Posterior vena cava (tissue), 2 donors: ENCODE data around the gene PTPRN2. TPM values are rescaled to one million over a fixed set of nuclear protein-coding genes. Genes with fewer than 3 reads are reported as not detected.
A peak's percentile ranks its signal among the peaks of the same experiment; 100 is the strongest.
"Not testable (repeated sequence)": the region's sequence is repeated elsewhere in the genome, so short reads cannot be mapped to it uniquely, and the experiment has no call there.

ENCODE experiments used
- DNase-seq: peaks from one replicate; pipeline ENCODE4 v3.0.0-alpha.2; 2020; ENCODE audit warnings: low spot score
- intact Hi-C, 2 donors: fragments of 100-400 bp; cut with DNase I; formaldehyde crosslinking; loops; one replicate each; pipeline versions ENCODE4 v1.14.1 to v1.14.2; 2022 to 2023
- total RNA-seq, 2 donors: library from RNA; stranded (reverse); fragmentation: NEBNext Ultra II Directional; extraction: Animal tissue kit (Norgen Biotek cat#: 25700); gene quantifications; one replicate each; pipeline ENCODE4 v1.2.1, GENCODE V29; 2021
- donor health status: DM: yes; HTN: yes; CAD: no.
- donor health status: DM: yes; HTN: yes; CAD: no.

The PTPRN2 gene
- total RNA-seq, 2 donors from 2014 or later: 1.6 to 2.8 TPM

DNA sequence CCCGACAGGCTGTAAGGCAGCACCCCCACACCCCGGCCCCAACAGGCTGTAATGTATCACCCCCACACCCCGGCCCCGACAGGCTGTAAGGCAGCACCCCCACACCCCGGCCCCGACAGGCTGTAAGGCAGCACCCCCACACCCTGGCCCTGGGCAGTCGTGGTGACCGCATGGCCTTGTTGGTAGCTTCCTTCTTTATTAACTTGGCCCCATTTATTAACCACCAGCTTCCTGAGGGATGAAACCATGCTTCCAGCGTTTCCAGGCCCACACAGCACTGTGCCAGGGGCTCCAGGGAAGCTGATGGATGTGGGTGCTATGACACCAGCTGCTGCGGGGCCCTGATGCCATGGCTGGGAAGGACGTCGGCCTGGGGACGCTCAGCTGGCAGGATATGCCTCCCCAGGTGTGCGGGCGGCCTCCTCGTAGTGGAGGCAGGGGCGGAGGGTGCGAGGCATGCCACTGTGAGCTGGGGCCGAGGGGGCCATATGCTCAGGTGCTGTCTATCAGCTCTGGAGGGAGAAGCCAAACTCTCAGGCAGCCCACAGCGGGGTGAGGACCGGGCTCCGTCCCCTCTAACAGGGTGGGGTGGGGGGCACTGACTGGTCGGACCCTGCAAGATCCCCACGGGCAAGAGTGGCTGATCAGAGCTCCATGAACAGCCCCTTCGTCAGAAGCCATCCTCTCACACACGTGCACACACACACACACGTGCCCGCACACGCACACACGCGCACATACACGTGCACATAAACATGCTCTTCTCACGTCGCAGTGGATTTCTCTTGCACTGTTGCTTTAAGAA lies 311.0 kb downstream of the PTPRN2 start:
- DNase-seq: peak; percentile 78
- intact Hi-C loops: no loop called here

DNA sequence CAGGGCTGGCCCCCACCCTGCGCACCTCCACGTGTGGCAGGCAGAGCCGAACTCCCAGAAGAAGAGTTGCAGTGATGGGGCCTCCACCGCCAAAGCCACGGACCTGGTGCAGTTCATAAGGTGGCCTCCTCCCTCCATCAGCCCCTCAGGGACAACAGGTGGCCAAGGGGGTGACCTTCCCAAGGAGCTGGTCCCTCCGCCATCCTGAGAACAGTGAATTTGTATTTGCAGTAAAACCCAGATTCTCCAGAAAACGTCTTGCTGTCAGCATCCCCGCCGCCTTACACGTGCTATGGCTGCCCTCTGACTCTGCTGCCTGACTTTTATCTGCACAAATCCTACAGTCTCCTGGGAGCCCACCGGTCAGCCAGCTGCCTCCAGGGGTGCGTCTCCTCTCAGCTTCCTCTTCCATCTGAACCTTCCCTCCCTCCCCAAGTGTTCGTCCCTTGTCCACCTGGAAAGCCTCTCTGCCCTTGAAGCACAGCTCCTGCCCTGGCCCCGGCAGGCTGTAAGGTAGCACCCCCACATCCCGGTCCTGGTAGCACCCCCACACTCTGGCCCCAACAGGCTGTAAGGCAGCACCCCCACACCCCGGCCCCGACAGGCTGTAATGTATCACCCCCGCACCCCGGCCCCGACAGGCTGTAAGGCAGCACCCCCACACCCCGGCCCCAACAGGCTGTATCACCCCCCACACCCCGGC lies 311.8 kb downstream of the PTPRN2 start:
- intact Hi-C loops: no loop called here

DNA sequence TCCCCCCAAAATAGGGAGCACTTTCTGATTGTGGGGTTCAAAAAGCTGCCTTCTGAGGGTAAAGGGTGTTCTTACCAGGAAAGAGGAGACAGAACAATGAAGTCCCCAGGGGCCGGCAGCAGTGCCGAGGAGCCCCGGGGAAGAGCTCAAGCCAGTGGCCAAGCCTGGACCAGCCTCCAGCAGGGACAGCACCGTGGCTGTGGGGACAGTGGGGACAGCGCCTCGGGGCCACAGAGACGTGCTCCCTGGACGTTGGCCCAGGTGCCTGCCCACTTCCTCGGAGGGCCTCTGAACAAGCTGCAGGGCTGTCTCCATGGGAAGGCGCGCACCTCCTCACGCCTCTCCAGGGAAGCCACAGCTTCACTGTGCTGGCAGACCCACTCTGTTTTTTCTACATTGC lies 312.6 kb downstream of the PTPRN2 start:
- DNase-seq: peak; percentile 75
- intact Hi-C loops: no loop called here

More for the DNA sequence above, 311.8 kb downstream of the PTPRN2 start:
- DNase-seq: peak; percentile 77

DNA sequence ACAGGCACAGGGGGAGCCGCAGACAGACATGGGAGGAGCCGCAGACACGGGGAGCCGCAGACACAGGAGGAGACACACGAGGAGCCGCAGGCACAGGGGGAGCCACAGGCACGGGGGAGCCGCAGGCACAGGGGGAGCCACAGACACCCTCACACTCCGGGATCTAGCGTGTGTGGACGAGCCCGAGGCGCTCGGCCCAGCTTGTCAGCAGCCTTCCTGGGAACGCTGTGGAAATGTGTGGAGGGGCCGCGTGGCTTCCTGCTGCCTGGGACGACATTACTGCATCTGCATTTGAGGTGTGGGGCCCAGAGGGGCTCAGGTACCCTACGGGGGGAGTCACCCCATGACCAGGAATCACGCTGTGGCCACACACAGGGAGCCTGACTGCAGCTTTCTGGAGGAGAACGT lies 313.2 kb downstream of the PTPRN2 start:
- peak; percentile 64 for DNase-seq
- intact Hi-C loops: no loop called here

DNA sequence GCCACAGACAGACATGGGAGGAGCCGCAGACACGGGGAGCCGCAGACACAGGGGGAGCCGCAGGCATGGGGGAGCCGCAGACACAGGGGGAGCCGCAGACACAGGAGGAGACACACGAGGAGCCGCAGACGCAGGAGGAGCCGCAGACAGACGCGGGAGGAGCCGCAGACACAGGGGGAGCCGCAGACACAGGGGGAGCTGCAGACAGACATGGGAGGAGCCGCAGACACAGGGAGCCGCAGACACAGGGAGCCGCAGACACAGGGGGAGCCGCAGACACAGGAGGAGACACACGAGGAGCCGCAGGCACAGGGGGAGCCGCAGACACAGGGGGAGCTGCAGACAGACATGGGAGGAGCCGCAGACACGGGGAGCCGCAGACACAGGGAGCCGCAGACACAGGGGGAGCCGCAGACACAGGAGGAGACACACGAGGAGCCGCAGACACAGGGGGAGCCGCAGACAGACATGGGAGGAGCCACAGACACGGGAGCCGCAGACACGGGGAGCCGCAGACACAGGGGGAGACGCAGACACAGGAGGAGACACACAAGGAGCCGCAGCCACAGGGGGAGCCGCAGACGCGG lies 313.8 kb downstream of the PTPRN2 start:
- intact Hi-C loops: not testable (repeated sequence)
- peak; percentile 73 for DNase-seq

DNA sequence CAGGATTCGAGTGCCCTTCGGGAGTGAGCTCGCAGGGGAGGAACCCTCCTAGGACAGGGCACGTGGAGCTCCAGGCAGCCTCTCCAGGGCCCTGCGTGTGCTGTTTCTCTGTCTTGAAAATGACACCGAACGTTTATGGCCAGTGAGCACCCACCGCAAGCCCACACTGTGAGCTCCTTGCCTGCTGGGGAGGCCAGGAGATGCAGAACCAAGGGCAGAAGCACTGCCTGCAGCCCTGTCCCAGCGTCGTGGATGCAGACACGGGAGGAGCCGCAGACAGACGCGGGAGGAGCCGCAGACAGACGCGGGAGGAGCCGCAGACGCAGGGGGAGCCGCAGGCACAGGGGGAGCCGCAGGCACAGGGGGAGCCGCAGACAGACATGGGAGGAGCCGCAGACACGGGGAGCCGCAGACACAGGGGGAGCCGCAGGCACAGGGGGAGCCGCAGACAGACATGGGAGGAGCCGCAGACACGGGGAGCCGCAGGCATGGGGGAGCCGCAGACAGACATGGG lies 314.4 kb downstream of the PTPRN2 start:
- intact Hi-C loops: no loop called here
- peak; percentile 53 for DNase-seq

DNA sequence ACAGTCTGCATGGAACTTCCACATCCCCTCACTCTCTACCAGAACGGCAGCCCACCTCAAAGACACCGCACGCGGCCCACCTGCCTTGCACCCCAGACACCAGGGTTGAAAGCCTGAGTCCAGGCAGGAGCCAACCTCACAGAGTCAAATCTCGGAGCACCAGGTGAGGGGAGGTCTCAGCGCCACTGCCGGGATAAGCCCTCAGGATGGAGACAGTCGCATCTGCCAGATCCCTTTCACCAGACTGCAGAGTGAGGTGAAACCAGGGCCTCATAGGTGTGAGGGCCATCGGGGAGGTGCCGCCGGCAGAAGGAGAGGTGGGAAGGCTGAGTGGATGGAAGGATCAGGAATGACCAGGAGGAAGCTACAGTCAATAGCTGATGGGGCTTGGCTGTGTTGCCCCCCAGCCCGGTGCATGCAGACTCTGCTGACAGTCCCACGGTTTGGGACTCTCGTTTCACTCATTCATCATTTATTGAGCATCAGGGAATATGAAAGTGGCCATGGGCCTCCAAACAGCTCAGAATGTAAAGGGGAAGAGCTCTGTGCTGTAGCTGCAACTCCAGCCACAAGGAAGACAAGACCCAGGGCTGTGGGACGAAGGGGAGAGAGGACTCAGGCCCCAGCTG lies 315.0 kb downstream of the PTPRN2 start:
- peak; percentile 57 for DNase-seq
- intact Hi-C loops: no loop called here

DNA sequence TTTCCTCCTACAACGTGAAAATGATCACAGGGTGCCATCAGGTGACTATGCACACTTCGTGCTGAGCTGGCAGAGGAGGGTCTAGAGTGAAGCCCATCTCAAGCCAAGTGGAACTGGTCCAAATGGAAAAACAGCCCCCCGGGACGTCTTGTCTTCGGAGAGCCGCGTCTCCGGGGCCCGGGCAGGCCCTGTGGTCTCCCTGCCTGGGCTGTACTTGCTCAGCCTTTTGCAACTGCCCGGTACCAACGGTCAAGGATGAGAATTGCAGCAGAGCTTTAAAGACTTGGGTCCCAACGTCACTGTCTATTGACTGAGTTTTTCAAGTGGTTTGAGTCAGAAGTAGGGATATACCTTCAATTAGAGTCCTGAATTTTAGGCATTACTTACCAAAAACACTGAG lies 315.5 kb downstream of the PTPRN2 start:
- DNase-seq: no peak
- intact Hi-C loops: no loop called here

DNA sequence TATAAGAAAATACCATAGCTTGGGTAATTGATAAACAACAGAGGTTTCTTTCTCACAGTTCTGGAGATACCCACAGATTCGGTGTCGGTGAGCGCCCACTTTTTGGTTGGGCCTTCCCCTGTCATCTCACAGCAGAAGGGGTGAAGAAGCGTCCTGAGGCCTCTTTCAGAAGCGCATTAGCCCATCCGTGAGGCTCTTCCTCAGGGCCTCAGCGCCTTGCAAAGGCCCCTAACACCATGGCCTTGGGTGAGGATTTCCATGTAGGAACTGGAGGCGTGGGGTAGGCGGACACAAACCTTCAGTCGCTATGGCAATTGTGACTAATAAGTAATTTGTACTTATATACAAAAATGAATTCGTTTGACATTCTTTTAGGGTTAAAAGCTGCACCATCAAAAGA lies 316.0 kb downstream of the PTPRN2 start:
- DNase-seq: peak; percentile 44
- intact Hi-C loops: no loop called here

DNA sequence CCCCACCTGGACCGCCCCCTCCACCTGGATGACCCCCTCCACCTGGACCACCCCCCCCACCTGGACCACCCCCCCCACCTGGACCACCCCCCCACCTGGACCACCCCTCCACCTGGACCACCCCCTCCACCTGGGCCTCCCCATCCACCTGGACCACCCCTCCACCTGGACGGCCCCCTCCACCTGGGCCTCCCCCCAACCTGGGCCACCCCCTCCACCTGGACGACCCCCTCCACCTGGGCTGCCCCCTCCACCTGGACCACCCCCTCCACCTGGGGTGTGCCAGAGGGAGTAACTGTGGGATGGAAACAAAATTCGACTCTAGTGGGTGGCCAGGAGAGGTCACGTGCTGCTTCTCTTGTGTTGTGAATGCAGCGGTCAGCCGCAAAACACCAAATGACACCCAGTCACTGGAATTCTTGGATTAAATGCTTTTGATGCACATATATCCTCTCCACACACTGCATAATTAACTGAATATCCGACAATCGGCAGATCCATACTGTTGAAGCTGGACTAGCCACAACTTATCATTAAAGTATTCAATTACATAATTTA lies 316.7 kb downstream of the PTPRN2 start:
- intact Hi-C loops: no loop called here
- DNase-seq: peak; percentile 76

DNA sequence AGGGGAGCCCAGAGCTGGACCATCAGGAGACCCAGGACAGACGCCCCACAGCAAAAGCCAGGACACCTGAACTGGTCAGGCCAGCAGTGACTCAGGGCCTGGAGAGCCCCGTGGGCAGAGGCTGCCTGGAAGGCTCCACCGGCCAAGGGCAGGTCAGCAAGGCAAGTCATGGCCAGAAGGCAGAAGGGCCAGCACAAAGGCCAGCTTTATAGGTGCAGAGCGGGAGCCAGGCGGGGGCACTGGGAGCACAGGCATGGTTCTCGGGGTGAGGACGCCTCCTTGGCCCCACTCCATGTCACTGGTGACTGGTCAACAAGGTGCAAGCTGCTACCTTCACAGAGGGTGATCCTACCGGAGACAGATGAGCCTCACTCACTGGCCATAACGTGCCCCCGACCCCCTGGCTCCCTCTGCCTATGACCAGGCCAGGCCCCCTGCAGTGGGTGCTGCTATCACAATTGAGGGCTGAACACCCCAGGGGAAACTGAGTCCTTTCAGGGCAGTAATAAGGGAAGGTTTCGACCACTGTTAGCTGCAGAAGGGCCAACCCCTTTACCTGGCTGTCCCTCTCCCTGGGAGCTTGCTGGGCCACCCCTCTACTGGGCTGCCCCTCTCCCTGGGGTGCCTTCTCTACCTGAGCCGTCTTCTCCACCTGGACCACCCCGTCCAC lies 317.4 kb downstream of the PTPRN2 start:
- intact Hi-C loops: no loop called here
- DNase-seq: peak; percentile 64

DNA sequence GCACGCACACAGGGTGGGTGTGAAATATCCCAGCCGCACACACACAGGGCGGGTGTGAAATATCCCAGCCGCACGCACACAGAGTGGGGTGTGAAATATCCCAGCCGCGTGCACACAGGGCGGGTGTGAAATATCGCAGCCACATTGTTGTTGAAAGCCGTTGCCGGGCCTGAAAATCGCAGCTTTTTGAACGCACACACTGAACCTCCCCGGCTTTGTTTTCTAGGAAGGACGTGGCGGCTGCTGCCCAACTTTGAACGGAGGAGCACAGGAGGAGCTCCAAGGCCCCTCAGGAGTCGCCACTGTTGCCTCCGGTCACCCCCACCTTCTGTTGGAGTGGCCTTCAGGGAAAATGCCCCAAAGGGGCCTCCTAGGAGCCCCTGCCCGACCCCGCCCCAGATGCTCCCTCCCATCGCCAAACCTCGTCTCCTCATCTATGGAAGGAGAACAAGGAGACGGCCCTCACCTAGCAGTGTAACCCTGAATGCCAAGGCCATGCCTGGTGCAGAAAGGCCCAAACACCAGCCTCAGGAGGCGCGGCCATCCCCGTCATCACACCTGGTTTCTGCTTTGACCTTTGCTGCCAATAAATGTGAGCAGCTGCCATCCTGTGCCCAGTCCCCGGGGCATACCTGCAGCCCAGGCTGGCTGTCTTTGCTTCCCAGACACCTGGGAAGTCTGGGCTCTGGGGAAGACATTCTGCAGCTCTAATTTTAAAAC lies 318.6 kb downstream of the PTPRN2 start:
- peak; percentile 58 for DNase-seq
- intact Hi-C loops: no loop called here

DNA sequence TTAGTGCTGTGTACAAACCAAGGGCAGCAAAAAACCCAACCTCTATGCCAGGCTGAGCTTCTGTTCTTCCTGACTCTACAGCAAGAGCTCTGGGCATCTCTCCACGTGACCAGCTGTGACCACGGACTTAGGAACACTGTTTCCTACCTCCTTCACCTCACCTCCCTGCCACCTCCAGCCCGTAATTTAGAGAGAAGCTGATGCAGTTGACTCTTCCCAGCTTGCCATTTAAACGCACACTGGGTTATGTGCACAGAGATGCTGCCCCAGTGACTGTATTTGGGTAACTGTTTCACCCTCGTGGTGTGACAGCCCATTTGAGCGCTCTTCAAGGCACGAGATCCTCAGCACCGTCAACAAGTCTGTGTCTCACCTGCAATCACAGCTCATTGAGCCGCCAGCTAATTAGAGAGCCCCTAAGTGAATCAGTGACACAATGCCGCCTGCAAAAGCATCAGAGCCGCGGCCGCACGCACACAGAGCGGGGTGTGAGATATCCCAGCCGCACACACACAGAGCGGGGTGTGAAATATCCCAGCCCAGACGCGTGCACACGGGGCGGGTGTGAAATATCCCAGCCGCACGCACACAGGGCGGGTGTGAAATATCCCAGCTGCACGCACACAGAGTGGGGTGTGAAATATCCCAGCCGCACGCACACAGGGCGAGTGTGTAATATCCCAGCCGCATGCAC lies 319.7 kb downstream of the PTPRN2 start:
- intact Hi-C loops: no loop called here
- peak; percentile 36 for DNase-seq

DNA sequence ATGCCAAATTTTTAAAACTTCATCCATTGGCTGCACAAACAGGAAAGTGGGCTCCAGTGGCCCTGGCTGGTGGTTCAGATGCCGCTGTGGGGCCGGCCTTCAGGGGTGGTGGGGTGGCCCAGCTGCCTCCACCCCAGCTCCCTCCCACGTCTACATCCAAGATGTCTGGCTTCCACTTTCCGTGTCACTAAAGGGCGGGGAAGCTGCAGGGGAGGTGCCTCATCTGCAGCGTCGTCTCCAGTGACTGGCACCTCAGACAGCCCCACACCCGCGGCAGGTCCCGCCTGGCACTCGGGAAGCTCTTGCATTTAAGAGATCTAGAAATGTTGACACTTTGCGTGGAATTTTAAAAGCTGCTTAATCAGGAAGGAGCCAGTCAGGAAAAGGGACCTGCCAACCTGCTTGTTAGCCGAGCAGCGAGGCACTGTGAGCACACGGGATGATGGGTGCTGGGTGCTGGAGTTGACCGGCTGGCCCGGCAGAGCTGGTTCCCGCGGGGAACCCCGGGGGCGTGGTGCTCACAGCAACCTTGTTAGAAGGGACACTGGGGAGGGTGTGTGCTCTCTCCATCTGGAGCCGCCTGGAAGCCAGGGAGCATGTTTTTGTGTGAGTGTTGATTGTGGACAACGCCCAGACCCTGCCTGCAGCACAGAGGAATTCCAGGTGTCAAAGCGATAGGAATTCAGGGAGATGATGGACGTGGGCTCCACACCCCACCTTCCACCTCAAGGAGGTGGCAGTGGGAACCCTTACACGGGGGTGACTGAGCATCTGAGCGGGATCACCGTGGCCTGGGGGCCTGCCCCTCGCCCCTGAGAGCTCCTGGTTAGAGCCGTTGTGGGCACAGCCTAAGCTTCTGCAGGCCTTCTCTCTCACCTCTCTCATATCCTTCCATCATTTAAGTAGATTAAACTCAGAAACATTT lies 320.5 kb downstream of the PTPRN2 start:
- DNase-seq: peak; percentile 59
- intact Hi-C loops: no loop called here

DNA sequence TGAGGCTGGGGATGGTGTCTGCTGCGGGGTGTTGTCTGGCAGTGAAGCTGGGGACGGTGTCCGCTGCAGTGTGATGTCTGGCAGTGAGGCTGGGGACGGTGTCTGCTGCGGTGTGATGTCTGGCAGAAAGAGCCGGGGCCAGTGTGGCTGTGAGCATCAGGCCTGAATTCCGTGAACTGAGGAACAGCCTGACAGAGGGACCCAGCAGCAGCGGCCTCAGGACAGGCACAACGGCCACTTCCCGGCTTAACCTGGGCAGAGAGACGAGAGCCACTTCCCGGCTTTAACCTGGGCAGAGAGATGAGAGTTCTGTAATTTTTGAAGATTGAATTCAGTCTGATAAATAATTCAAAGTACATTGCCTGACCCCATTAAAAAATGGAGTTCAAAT lies 321.2 kb downstream of the PTPRN2 start:
- intact Hi-C loops: no loop called here
- DNase-seq: peak; percentile 62

DNA sequence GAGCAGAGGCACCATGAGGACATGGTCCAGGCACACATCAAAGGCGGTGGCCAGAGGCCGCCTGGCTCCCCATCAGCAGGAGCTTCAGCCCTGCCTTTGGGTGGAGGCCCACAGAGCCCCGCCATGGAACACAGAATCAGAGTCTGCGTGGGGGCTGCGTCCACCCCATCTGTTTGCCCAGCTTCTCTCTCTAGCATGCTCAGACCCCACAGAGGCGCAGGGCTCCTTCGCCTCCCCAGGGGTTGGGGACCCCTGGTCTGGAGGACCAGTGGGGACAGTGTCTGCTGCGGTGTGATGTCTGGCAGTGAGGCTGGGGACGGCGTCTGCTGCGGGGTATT lies 321.9 kb downstream of the PTPRN2 start:
- intact Hi-C loops: no loop called here
- DNase-seq: peak; percentile 66
